ENCODE data around the gene OR10D3.

OR10D3 gene

GRCh38 chr11:124190298-124191139 is 7.4 kb downstream of the OR10D3 start:
- H3K4me3 ChIP-seq: no peak overlapping the region
- H3K9ac ChIP-seq: no peak overlapping the region
- no peaks in the 10 kb centered on the region for H3K27me3 ChIP-seq
- no peak overlapping the region for H3K4me2 ChIP-seq
- no peak for TF ChIP-seq Cebpa-rat (IDR thresholded peaks at IDR 0.05)
- no peaks in the 10 kb centered on the region for H3K36me3 ChIP-seq
- H4K20me1 ChIP-seq: no peaks in the 10 kb centered on the region
- peaks cover 0 to 10% (median 0%) of the 10 kb centered on the region in 10 experiments; a peak in 3 of 20 replicates for H3K4me1 ChIP-seq
- H3K27ac ChIP-seq: no peak overlapping the region
- no peaks in the 10 kb centered on the region for H3K9me3 ChIP-seq (replicated peaks in 1 of 11)

GRCh38 chr11:124193221-124194010 is 10.3 kb downstream of the OR10D3 start:
- Histone ChIP-seq H3K9me3 (replicated peaks in 1 of 11) (0 out of 22 replicates have a peak, but pooled peaks cover 0 to 2% (median 0%) of the 10 kb centered on the region in 11 experiments), H3K27me3 (no peaks in the 10 kb centered on the region), H3K27ac (no peak overlapping the region), H3K4me3 (no peak overlapping the region), H4K20me1 (no peaks in the 10 kb centered on the region), H3K4me2 (peak overlapping the region in 1 of 11 experiments; percentile 23; a peak in 2 of 22 replicates), H3K36me3 (no peaks in the 10 kb centered on the region), H3K4me1 (peaks cover 0 to 10% (median 0%) of the 10 kb centered on the region in 10 experiments; a peak in 3 of 20 replicates), H3K9ac (no peak overlapping the region)
- no peak for TF ChIP-seq Cebpa-rat (IDR thresholded peaks at IDR 0.05)

- Histone ChIP-seq H3K9me3 (replicated peaks in 1 of 11) (0 out of 22 replicates have a peak, but pooled peaks cover 0 to 9% (median 0%) of the 10 kb centered on the region in 11 experiments), H3K27me3 (no peaks in the 10 kb centered on the region), H3K4me3 (no peak overlapping the region), H3K27ac (no peak overlapping the region), H3K9ac (no peak overlapping the region), H3K36me3 (no peaks in the 10 kb centered on the region), H3K4me2 (no peak overlapping the region), H4K20me1 (no peaks in the 10 kb centered on the region), H3K4me1 (peaks cover 0 to 10% (median 0%) of the 10 kb centered on the region in 10 experiments; a peak in 4 of 20 replicates)
- no peak for TF ChIP-seq Cebpa-rat (IDR thresholded peaks at IDR 0.05)
These were observed 11.4 kb downstream of the OR10D3 start for GRCh38 chr11:124194293-124195188.

GRCh38 chr11:124195189-124195734 is 12.1 kb downstream of the OR10D3 start:
- no peak for TF ChIP-seq Cebpa-rat (IDR thresholded peaks at IDR 0.05)
- Histone ChIP-seq H3K4me3 (no peak overlapping the region), H3K9me3 (replicated peaks in 1 of 11) (0 out of 22 replicates have a peak, but pooled peaks cover 0 to 9% (median 0%) of the 10 kb centered on the region in 11 experiments), H3K4me2 (no peak overlapping the region), H3K9ac (no peak overlapping the region), H3K27me3 (no peaks in the 10 kb centered on the region), H4K20me1 (no peaks in the 10 kb centered on the region), H3K36me3 (no peaks in the 10 kb centered on the region), H3K4me1 (peaks cover 0 to 10% (median 0%) of the 10 kb centered on the region in 10 experiments; a peak in 4 of 20 replicates), H3K27ac (no peak overlapping the region)

GRCh38 chr11:124197999-124198398 is 14.9 kb downstream of the OR10D3 start:
- Histone ChIP-seq H3K4me3 (no peak overlapping the region), H3K9ac (no peak overlapping the region), H3K4me2 (no peak overlapping the region), H3K36me3 (no peaks in the 10 kb centered on the region), H4K20me1 (no peaks in the 10 kb centered on the region), H3K9me3 (replicated peaks in 1 of 11) (0 out of 22 replicates have a peak, but pooled peaks cover 0 to 9% (median 0%) of the 10 kb centered on the region in 11 experiments), H3K27ac (no peak overlapping the region), H3K27me3 (no peaks in the 10 kb centered on the region), H3K4me1 (peaks cover 0 to 9% (median 0%) of the 10 kb centered on the region in 10 experiments; a peak in 4 of 20 replicates)
- TF ChIP-seq Cebpa-rat (IDR thresholded peaks at IDR 0.05): no peak

- Histone ChIP-seq H3K27ac (no peak overlapping the region), H3K9me3 (replicated peaks in 1 of 11) (0 out of 22 replicates have a peak, but pooled peaks cover 0 to 9% (median 0%) of the 10 kb centered on the region in 11 experiments), H4K20me1 (no peaks in the 10 kb centered on the region), H3K4me1 (peaks cover 0 to 6% (median 0%) of the 10 kb centered on the region in 10 experiments; a peak in 2 of 20 replicates), H3K27me3 (no peaks in the 10 kb centered on the region), H3K9ac (no peak overlapping the region), H3K36me3 (no peaks in the 10 kb centered on the region), H3K4me3 (no peak overlapping the region), H3K4me2 (peak overlapping the region in 1 of 11 experiments; percentile 7; a peak in 1 of 22 replicates)
- TF ChIP-seq Cebpa-rat (IDR thresholded peaks at IDR 0.05): no peak
These were observed 15.8 kb downstream of the OR10D3 start for GRCh38 chr11:124198897-124199296.

GRCh38 chr11:124199702-124200101 is 16.6 kb downstream of the OR10D3 start:
- H3K4me2 ChIP-seq: no peak overlapping the region
- peaks cover 0 to 6% (median 0%) of the 10 kb centered on the region in 10 experiments; a peak in 1 of 20 replicates for H3K4me1 ChIP-seq
- H3K36me3 ChIP-seq: no peaks in the 10 kb centered on the region
- TF ChIP-seq Cebpa-rat (IDR thresholded peaks at IDR 0.05): no peak
- H3K27me3 ChIP-seq: no peaks in the 10 kb centered on the region
- no peak overlapping the region for H3K4me3 ChIP-seq
- no peaks in the 10 kb centered on the region for H4K20me1 ChIP-seq
- H3K9me3 ChIP-seq (replicated peaks in 1 of 11): 0 out of 22 replicates have a peak, but pooled peaks cover 0 to 9% (median 0%) of the 10 kb centered on the region in 11 experiments
- no peak overlapping the region for H3K9ac ChIP-seq
- no peak overlapping the region for H3K27ac ChIP-seq

- H3K4me1 ChIP-seq: peaks cover 0 to 6% (median 0%) of the 10 kb centered on the region in 10 experiments; a peak in 1 of 20 replicates
- H4K20me1 ChIP-seq: no peaks in the 10 kb centered on the region
- no peak overlapping the region for H3K27ac ChIP-seq
- 0 out of 22 replicates have a peak, but pooled peaks cover 0 to 9% (median 0%) of the 10 kb centered on the region in 11 experiments for H3K9me3 ChIP-seq (replicated peaks in 1 of 11)
- no peaks in the 10 kb centered on the region for H3K27me3 ChIP-seq
- no peak for TF ChIP-seq Cebpa-rat (IDR thresholded peaks at IDR 0.05)
- H3K4me2 ChIP-seq: no peak overlapping the region
- no peaks in the 10 kb centered on the region for H3K36me3 ChIP-seq
- H3K9ac ChIP-seq: no peak overlapping the region
- H3K4me3 ChIP-seq: no peak overlapping the region
These were observed 17.5 kb downstream of the OR10D3 start for GRCh38 chr11:124200671-124201070.
